ENCODE results near the gene XRN2. TPM values are rescaled to one million over a fixed set of nuclear protein-coding genes. Genes with fewer than 3 reads are reported as not detected.
A peak's percentile ranks its signal among the peaks of the same experiment; 100 is the strongest.

The XRN2 gene
- total RNA-seq, 2 experiments from 2014 or later, result 71.3 to 72.6 TPM

GRCh38 chr20:21387528-21387927 lies 84.4 kb downstream of the XRN2 start:
- H3K36me3 Mint-ChIP-seq (ENCODE audit: low read depth), result peaks cover 34% of the 10 kb centered on the region
- peaks cover 6% of the 10 kb centered on the region for H3K4me1 Mint-ChIP-seq (ENCODE audit: low read depth)
- intact Hi-C loops (cut with micrococcal nuclease), result no loop called here
- peaks cover 13% of the 10 kb centered on the region for H3K27me3 Mint-ChIP-seq
- no peak overlapping the region for H3K4me3 Mint-ChIP-seq
- no peaks in the 10 kb centered on the region for H3K9me3 Mint-ChIP-seq
- no peak for TF ChIP-seq CTCF (IDR thresholded peaks at IDR 0.05)
- ChIA-PET CTCF (no interaction called here), POLR2A (no interaction called here)
- H3K27ac Mint-ChIP-seq, result no peak overlapping the region
- DNase-seq (no peak), ATAC-seq (no peak)

GRCh38 chr20:21388566-21388965 lies 85.4 kb downstream of the XRN2 start:
- POLR2A ChIA-PET, result interaction anchor here (0.6 kb wide), 2 partner anchors 77 to 152 kb away, joined by 3 read pairs; no protein-coding TSS in a partner anchor
- no peak for DNase-seq
- Mint-ChIP-seq H3K4me3 (no peak overlapping the region), H3K27me3 (peaks cover 23% of the 10 kb centered on the region), H3K27ac (no peak overlapping the region), H3K4me1 (ENCODE audit: low read depth) (peaks cover 10% of the 10 kb centered on the region), H3K9me3 (no peaks in the 10 kb centered on the region), H3K36me3 (ENCODE audit: low read depth) (peaks cover 32% of the 10 kb centered on the region)
- no peak for TF ChIP-seq CTCF (IDR thresholded peaks at IDR 0.05)
- CTCF ChIA-PET, result interaction anchor here (3.2 kb wide), 1 partner anchor 153 kb away, joined by 20 read pairs; no protein-coding TSS in a partner anchor
- intact Hi-C loops (cut with micrococcal nuclease), result no loop called here
- ATAC-seq, result no peak

GRCh38 chr20:21389368-21389767 lies 86.2 kb downstream of the XRN2 start:
- ATAC-seq, result no peak
- Mint-ChIP-seq H3K4me1 (ENCODE audit: low read depth) (peaks cover 10% of the 10 kb centered on the region), H3K9me3 (no peaks in the 10 kb centered on the region), H3K27ac (no peak overlapping the region), H3K4me3 (no peak overlapping the region), H3K36me3 (ENCODE audit: low read depth) (peaks cover 27% of the 10 kb centered on the region), H3K27me3 (peaks cover 28% of the 10 kb centered on the region)
- TF ChIP-seq CTCF (IDR thresholded peaks at IDR 0.05), result no peak
- intact Hi-C loops (cut with micrococcal nuclease), result no loop called here
- CTCF ChIA-PET, result interaction anchor here (1.2 to 3.2 kb wide), 3 partner anchors 8 to 154 kb away, joined by 3 to 20 read pairs (median 8); no protein-coding TSS in a partner anchor
- POLR2A ChIA-PET, result interaction anchor here (0.6 kb wide), 1 partner anchor 153 kb away, joined by 3 read pairs; no protein-coding TSS in a partner anchor
- DNase-seq, result no peak

- no peak for ATAC-seq
- CTCF ChIA-PET, result interaction anchor here (0.6 to 3.2 kb wide), 3 partner anchors 114 to 225 kb away, joined by 3 to 20 read pairs (median 8); no protein-coding TSS in a partner anchor
- no peak for DNase-seq
- Mint-ChIP-seq H3K4me1 (ENCODE audit: low read depth) (peaks cover 16% of the 10 kb centered on the region), H3K27ac (no peak overlapping the region), H3K9me3 (peaks cover 4% of the 10 kb centered on the region), H3K36me3 (ENCODE audit: low read depth) (peaks cover 27% of the 10 kb centered on the region), H3K27me3 (peaks cover 37% of the 10 kb centered on the region), H3K4me3 (no peak overlapping the region)
- POLR2A ChIA-PET, result interaction anchor here (1.1 kb wide), 1 partner anchor 123 kb away, joined by 3 read pairs; the partner anchor contains the start of gene NKX2-2
- TF ChIP-seq CTCF (IDR thresholded peaks at IDR 0.05), result no peak
- intact Hi-C loops (cut with micrococcal nuclease), result no loop called here
These were observed 87.6 kb downstream of the XRN2 start for GRCh38 chr20:21390768-21391167.

- ChIA-PET CTCF (interaction anchor here (0.6 to 3.2 kb wide), 3 partner anchors 114 to 224 kb away, joined by 3 to 20 read pairs (median 8); no protein-coding TSS in a partner anchor), POLR2A (interaction anchor here (0.5 kb wide), 1 partner anchor 164 kb away, joined by 3 read pairs; no protein-coding TSS in a partner anchor)
- no peak for TF ChIP-seq CTCF (IDR thresholded peaks at IDR 0.05)
- peak; percentile 25 for ATAC-seq
- intact Hi-C loops (cut with micrococcal nuclease), result no loop called here
- peaks cover 16% of the 10 kb centered on the region for H3K4me1 Mint-ChIP-seq (ENCODE audit: low read depth)
- no peak overlapping the region for H3K27ac Mint-ChIP-seq
- DNase-seq, result no peak
- peaks cover 4% of the 10 kb centered on the region for H3K9me3 Mint-ChIP-seq
- H3K27me3 Mint-ChIP-seq, result peaks cover 39% of the 10 kb centered on the region
- H3K4me3 Mint-ChIP-seq, result no peak overlapping the region
- peaks cover 27% of the 10 kb centered on the region for H3K36me3 Mint-ChIP-seq (ENCODE audit: low read depth)
These were observed 88.2 kb downstream of the XRN2 start for GRCh38 chr20:21391185-21391971.
